Measurements from ENCODE around the gene TMOD2. TPM values are rescaled to one million over a fixed set of nuclear protein-coding genes. Genes with fewer than 3 reads are reported as not detected.

Gene TMOD2
- total and polyA plus RNA-seq, 7 donors, result 0.49 to 5.8 (median 2.1) TPM

GRCh38 chr15:51737522-51738305 lies 13.7 kb upstream of the TMOD2 start, which contains the start of gene LYSMD2:
Gene LYSMD2, minus strand, starts transcription at chr15:51737655. Its CDS starts 33 bp downstream, at chr15:51737622.
- peaks cover 32% of the 10 kb centered on the region for H3K4me1 ChIP-seq
- no peaks in the 10 kb centered on the region for H3K9me3 ChIP-seq
- H3K36me3 ChIP-seq (ENCODE audit: insufficient read depth in 1 of 2, low read depth in 1 of 2), result no peaks in the 10 kb centered on the region
- TF ChIP-seq CTCF (IDR thresholded peaks at IDR 0.05), result no peak
- intact Hi-C loops (cut with DNase I), result no loop called here
- H3K4me3 ChIP-seq, result peak within 1 kb of the TSS; percentile 87
- H3K27ac ChIP-seq, result peak within 1 kb of the TSS; percentile 90
- ATAC-seq, result peak; percentile 82 to 90 (median 86)
- no peaks in the 10 kb centered on the region for H3K27me3 ChIP-seq (ENCODE audit: insufficient read depth in 3 of 3, low read length in 2 of 3)
- peak; percentile 86 to 88 for DNase-seq
- WGBS, 3 donors, result 0 to 2% (median 0%) methylated on average over 39 to 66 of the region's 67 CpGs

- Histone ChIP-seq H3K36me3 (ENCODE audit: insufficient read depth in 1 of 2, low read depth in 1 of 2) (no peaks in the 10 kb centered on the region), H3K9me3 (no peaks in the 10 kb centered on the region), H3K27ac (peak overlapping the region; percentile 90), H3K27me3 (ENCODE audit: insufficient read depth in 3 of 3, low read length in 2 of 3) (no peaks in the 10 kb centered on the region), H3K4me3 (peak overlapping the region; percentile 87), H3K4me1 (peaks cover 23% of the 10 kb centered on the region)
- intact Hi-C loops (cut with DNase I), result no loop called here
- TF ChIP-seq CTCF (IDR thresholded peaks at IDR 0.05), result no peak
- DNase-seq (no peak), ATAC-seq (no peak)
- 52 to 66% (median 53%) methylated on average over 2 of the region's 2 CpGs for WGBS, 3 donors
Observed at GRCh38 chr15:51738553-51738952, 12.8 kb upstream of the TMOD2 start.

GRCh38 chr15:51739061-51739712 lies 12.2 kb upstream of the TMOD2 start:
- 96 to 99% (median 97%) methylated on average over 2 of the region's 2 CpGs for WGBS, 3 donors
- Histone ChIP-seq H3K9me3 (no peaks in the 10 kb centered on the region), H3K4me1 (peaks cover 20% of the 10 kb centered on the region), H3K27ac (no peak overlapping the region), H3K4me3 (no peak overlapping the region), H3K27me3 (ENCODE audit: insufficient read depth in 3 of 3, low read length in 2 of 3) (no peaks in the 10 kb centered on the region), H3K36me3 (ENCODE audit: insufficient read depth in 1 of 2, low read depth in 1 of 2) (no peaks in the 10 kb centered on the region)
- TF ChIP-seq CTCF (IDR thresholded peaks at IDR 0.05), result no peak
- intact Hi-C loops (cut with DNase I), result no loop called here
- ATAC-seq (no peak), DNase-seq (no peak)

- TF ChIP-seq CTCF (IDR thresholded peaks at IDR 0.05), result no peak
- ATAC-seq, result no peak
- peaks cover 12% of the 10 kb centered on the region for H3K4me1 ChIP-seq
- no peak overlapping the region for H3K4me3 ChIP-seq
- no peak overlapping the region for H3K27ac ChIP-seq
- no peaks in the 10 kb centered on the region for H3K9me3 ChIP-seq
- no peak for DNase-seq
- intact Hi-C loops (cut with DNase I), result no loop called here
- 68 to 77% (median 73%) methylated on average over 5 of the region's 5 CpGs for WGBS, 3 donors
- no peaks in the 10 kb centered on the region for H3K36me3 ChIP-seq (ENCODE audit: insufficient read depth in 1 of 2, low read depth in 1 of 2)
- no peaks in the 10 kb centered on the region for H3K27me3 ChIP-seq (ENCODE audit: insufficient read depth in 3 of 3, low read length in 2 of 3)
Observed at GRCh38 chr15:51749307-51749706, 2.1 kb upstream of the TMOD2 start.

Data from psoas muscle (tissue), 8 donors.